OCI-LY1 (cell line): ENCODE results near the gene MKKS.

ENCODE experiments used
- H2AFZ ChIP-seq: fragments of 200-600 bp; sonication (generic), shearing (Covaris generic); 2 replicates; pipeline ENCODE4 v1.6.0; 2014; ENCODE audit warnings: antibody characterized with exemption, mild to moderate bottlenecking, low read length
- H3F3A ChIP-seq: fragments of 200-600 bp; sonication (generic), shearing (Covaris generic); 2 replicates; pipeline ENCODE4 v1.6.0; 2014; ENCODE audit warnings: mild to moderate bottlenecking, antibody characterized with exemption, low read length, moderate library complexity; ENCODE audit not compliant: insufficient read depth
- H3K27ac ChIP-seq: fragments of 200-600 bp; sonication (generic); 2 replicates; pipeline ENCODE4 v1.5.1; 2014; ENCODE audit warnings: low read length, mixed run types, mild to moderate bottlenecking, low read depth; ENCODE audit not compliant: poor library complexity, severe bottlenecking
- H3K27me3 ChIP-seq: fragments of 200-600 bp; sonication (generic); 2 replicates; pipeline ENCODE4 v1.6.0; 2014; ENCODE audit warnings: antibody characterized with exemption, mild to moderate bottlenecking, low read length, moderate library complexity; ENCODE audit not compliant: insufficient read depth
- H3K36me3 ChIP-seq: fragments of 200-600 bp; sonication (generic); 2 replicates; pipeline ENCODE4 v1.6.1; 2014; ENCODE audit warnings: mild to moderate bottlenecking, antibody characterized with exemption, low read length, moderate library complexity, mixed read lengths; ENCODE audit not compliant: insufficient read depth
- H3K4me1 ChIP-seq: fragments of 200-600 bp; sonication (generic); 2 replicates; pipeline ENCODE4 v1.5.1; 2014; ENCODE audit warnings: mild to moderate bottlenecking, low read length, moderate library complexity; ENCODE audit not compliant: insufficient read depth, severe bottlenecking
- H3K4me2 ChIP-seq: fragments of 200-600 bp; sonication (generic), shearing (Covaris generic); 2 replicates; pipeline ENCODE4 v1.6.1; 2014; ENCODE audit warnings: low read length
- H3K4me3 ChIP-seq: fragments of 200-600 bp; sonication (generic); 2 replicates; pipeline ENCODE4 v1.5.1; 2014; ENCODE audit warnings: low read length, low read depth, mild to moderate bottlenecking, mixed read lengths; ENCODE audit not compliant: poor library complexity, severe bottlenecking
- H3K79me2 ChIP-seq: fragments of 200-600 bp; shearing (Covaris generic); 2 replicates; pipeline ENCODE4 v1.6.1; 2016; ENCODE audit warnings: mixed run types, low read length, mixed read lengths; ENCODE audit not compliant: insufficient read depth
- H3K9ac ChIP-seq: fragments of 200-600 bp; sonication (generic), shearing (Covaris generic); 2 replicates; pipeline ENCODE4 v1.6.1; 2014; ENCODE audit warnings: mild to moderate bottlenecking, low read length, mixed read lengths
- H3K9me2 ChIP-seq: fragments of 200-600 bp; sonication (generic), shearing (Covaris generic); 2 replicates; pipeline ENCODE4 v1.6.1; 2014; ENCODE audit warnings: low read depth, mild to moderate bottlenecking, low read length, mixed read lengths
- H3K9me3 ChIP-seq: fragments of 200-600 bp; shearing (Covaris generic); 2 replicates; pipeline ENCODE4 v1.6.1; 2014; ENCODE audit warnings: low read length, mixed read lengths
- H4K20me1 ChIP-seq: fragments of 200-600 bp; sonication (generic), shearing (Covaris generic); 2 replicates; pipeline ENCODE4 v1.6.0; 2016; ENCODE audit warnings: mild to moderate bottlenecking, low read length; ENCODE audit not compliant: insufficient read depth
- EZH2 ChIP-seq: fragments of 200-600 bp; sonication (generic), shearing (Covaris generic); IDR thresholded peaks from 2 replicates; pipeline ENCODE4 v1.8.0; 2017; ENCODE audit warnings: borderline replicate concordance, mixed run types, mild to moderate bottlenecking, antibody characterized with exemption, low read length, moderate library complexity, mixed read lengths
- TF ChIP-seq, protein P1 (sequence below): fragments of 200-600 bp; sonication (generic), shearing (Covaris generic); IDR thresholded peaks from 2 replicates; pipeline ENCODE4 v1.5.1; 2017; ENCODE audit warnings: mild to moderate bottlenecking, antibody characterized with exemption, low read length, moderate library complexity, mixed read lengths

The MKKS gene

DNA sequence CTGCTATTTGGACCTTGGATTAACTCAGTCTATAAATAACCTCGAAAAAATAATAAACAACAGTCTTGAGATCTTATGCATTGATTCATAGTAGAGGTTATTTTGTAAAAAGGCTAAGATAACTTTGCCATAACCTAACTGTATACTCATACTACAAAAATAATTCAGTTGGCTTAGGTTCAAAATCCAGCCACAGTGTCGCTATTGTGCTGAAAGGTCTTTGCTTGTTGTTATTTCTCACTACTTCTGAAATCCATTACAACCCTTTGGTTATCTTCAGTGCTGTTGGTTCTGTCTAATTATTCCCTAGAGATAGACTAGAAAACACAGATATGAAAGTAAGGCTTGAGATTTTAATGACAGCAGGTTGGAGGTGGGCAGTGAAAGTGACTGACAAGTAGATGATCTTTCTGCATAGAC is 74.4 kb downstream of the MKKS start:
- Histone ChIP-seq H3K4me2 (no peak overlapping the region), H3K36me3 (no peaks in the 10 kb centered on the region), H3K9me3 (no peaks in the 10 kb centered on the region), H4K20me1 (no peaks in the 10 kb centered on the region), H2AFZ (no peak overlapping the region), H3K27ac (no peak overlapping the region), H3K79me2 (no peaks in the 10 kb centered on the region), H3F3A (no peaks in the 10 kb centered on the region), H3K27me3 (no peaks in the 10 kb centered on the region), H3K9ac (no peak overlapping the region), H3K4me3 (no peak overlapping the region), H3K4me1 (no peaks in the 10 kb centered on the region), H3K9me2 (no peaks in the 10 kb centered on the region)
- TF ChIP-seq, protein P1, sequence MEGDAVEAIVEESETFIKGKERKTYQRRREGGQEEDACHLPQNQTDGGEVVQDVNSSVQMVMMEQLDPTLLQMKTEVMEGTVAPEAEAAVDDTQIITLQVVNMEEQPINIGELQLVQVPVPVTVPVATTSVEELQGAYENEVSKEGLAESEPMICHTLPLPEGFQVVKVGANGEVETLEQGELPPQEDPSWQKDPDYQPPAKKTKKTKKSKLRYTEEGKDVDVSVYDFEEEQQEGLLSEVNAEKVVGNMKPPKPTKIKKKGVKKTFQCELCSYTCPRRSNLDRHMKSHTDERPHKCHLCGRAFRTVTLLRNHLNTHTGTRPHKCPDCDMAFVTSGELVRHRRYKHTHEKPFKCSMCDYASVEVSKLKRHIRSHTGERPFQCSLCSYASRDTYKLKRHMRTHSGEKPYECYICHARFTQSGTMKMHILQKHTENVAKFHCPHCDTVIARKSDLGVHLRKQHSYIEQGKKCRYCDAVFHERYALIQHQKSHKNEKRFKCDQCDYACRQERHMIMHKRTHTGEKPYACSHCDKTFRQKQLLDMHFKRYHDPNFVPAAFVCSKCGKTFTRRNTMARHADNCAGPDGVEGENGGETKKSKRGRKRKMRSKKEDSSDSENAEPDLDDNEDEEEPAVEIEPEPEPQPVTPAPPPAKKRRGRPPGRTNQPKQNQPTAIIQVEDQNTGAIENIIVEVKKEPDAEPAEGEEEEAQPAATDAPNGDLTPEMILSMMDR = no peak
- no peak for TF ChIP-seq EZH2

DNA sequence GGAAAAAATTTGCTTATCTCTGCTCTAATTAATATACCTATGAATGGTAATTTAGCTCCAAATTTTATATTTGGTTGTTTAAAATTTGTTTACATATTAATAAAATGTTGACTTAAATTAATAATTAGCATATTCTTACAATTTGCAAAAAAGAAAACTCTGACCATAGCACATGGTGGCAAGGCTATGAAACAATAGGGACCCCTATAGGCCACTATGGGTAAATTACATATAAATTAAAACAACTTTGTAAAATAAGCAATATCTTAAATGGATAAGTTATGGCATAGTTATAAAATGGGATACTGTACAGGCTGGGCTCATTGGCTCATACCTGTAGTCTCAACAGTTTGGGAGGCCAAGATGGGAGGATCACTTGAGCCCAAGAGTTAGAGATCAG is 76.0 kb downstream of the MKKS start:
- Histone ChIP-seq H4K20me1 (no peaks in the 10 kb centered on the region), H3K9me2 (no peaks in the 10 kb centered on the region), H3K27me3 (no peaks in the 10 kb centered on the region), H3K27ac (no peak overlapping the region), H3K79me2 (no peaks in the 10 kb centered on the region), H3K9ac (no peak overlapping the region), H3K36me3 (no peaks in the 10 kb centered on the region), H3K4me2 (no peak overlapping the region), H3K4me1 (no peaks in the 10 kb centered on the region), H3F3A (no peaks in the 10 kb centered on the region), H3K4me3 (no peak overlapping the region), H3K9me3 (no peaks in the 10 kb centered on the region), H2AFZ (no peak overlapping the region)
- TF ChIP-seq, protein P1 = no peak
- no peak for TF ChIP-seq EZH2

DNA sequence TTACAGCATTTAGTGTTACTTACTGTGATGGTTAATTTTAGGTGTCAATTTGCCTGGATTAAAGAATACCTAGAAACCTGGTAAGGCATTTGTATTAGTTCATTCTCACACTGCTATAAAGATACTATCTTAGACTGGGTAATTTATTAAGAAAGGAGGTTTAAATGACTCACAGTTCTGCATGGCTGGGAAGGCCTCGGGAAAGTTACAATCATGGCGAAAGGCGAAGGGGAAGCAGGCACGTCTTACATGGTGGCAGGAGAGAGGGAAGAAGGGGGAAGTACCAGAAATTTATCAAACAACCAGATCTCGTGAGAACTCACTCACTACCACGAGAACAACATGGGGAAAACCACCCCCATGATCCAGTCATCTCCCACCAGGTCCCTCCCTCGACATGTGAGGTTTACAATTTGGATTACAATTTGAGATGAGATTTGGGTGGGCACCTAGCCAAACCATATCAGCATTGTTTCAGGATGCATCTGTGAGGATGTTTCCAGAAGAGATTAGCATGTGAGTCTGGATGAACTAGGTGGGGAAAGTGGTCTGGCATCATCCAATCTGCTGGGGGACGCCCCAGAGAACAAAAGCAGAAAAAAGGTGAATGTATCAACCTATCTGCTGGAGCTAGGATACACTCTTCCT is 76.8 kb downstream of the MKKS start:
- no peak overlapping the region for H3K9ac ChIP-seq
- H3K9me3 ChIP-seq = no peaks in the 10 kb centered on the region
- no peaks in the 10 kb centered on the region for H4K20me1 ChIP-seq
- no peaks in the 10 kb centered on the region for H3K9me2 ChIP-seq
- H3K79me2 ChIP-seq = no peaks in the 10 kb centered on the region
- H3F3A ChIP-seq = no peaks in the 10 kb centered on the region
- no peak overlapping the region for H3K4me2 ChIP-seq
- no peak overlapping the region for H3K27ac ChIP-seq
- H3K27me3 ChIP-seq = no peaks in the 10 kb centered on the region
- no peak overlapping the region for H3K4me3 ChIP-seq
- no peaks in the 10 kb centered on the region for H3K36me3 ChIP-seq
- TF ChIP-seq, protein P1 = no peak
- TF ChIP-seq EZH2 = no peak
- H3K4me1 ChIP-seq = no peaks in the 10 kb centered on the region
- no peak overlapping the region for H2AFZ ChIP-seq
